PC-9 (cell line): ENCODE results near the gene DGLUCY. TPM values are rescaled to one million over a fixed set of nuclear protein-coding genes. Genes with fewer than 3 reads are reported as not detected.

Experiments
- BruUV-seq: library from RNA; stranded (reverse); fragments of 400-500 nt; replicated peaks from 2 replicates; lab custom pipeline; 2021; lab: Mats Ljungman, UMichigan
- CTCF ChIA-PET: fragments of 300-600 bp; sonication (Branson Sonifier 250); formaldehyde crosslinking; loops from one replicate; lab custom pipeline; 2022; ENCODE audit warnings: antibody characterized with exemption; lab: Charles Lee
- POLR2A ChIA-PET: fragments of 300-600 bp; sonication (Branson Sonifier 250); formaldehyde crosslinking; loops from one replicate; lab custom pipeline; 2022; ENCODE audit warnings: antibody characterized with exemption; ENCODE audit not compliant: unreplicated experiment; lab: Charles Lee
- DNase-seq, 2 experiments: peaks; one replicate each; pipeline versions ENCODE4 v3.0.0 to v3.0.0-alpha.2; 2015 to 2022; ENCODE audit warnings: mixed read lengths in 1 of 2
- H2AFZ ChIP-seq: fragments of 200-600 bp; sonication (generic); 2 replicates; pipeline ENCODE4 v1.8.1; 2017; ENCODE audit warnings: antibody characterized with exemption
- H3F3A ChIP-seq: fragments of 200-600 bp; sonication (generic); 2 replicates; pipeline ENCODE4 v1.8.1; 2017; ENCODE audit warnings: antibody characterized with exemption, mild to moderate bottlenecking, low read depth; ENCODE audit not compliant: insufficient read depth
- H3K27ac ChIP-seq: fragments of 200-600 bp; sonication (generic); 2 replicates; pipeline ENCODE4 v1.6.1; 2016; ENCODE audit warnings: mixed run types
- H3K27me3 ChIP-seq: fragments of 200-600 bp; sonication (generic); 2 replicates; pipeline ENCODE4 v1.6.1; 2016; ENCODE audit warnings: low read depth, mixed run types; ENCODE audit not compliant: insufficient read depth
- H3K36me3 ChIP-seq: fragments of 200-600 bp; sonication (generic); 2 replicates; pipeline ENCODE4 v1.6.1; 2016; ENCODE audit warnings: low read depth, mixed run types
- H3K4me1 ChIP-seq: fragments of 200-600 bp; sonication (generic); replicated peaks from 2 replicates; pipeline ENCODE4 v1.6.1; 2016; ENCODE audit warnings: mixed run types; ENCODE audit not compliant: insufficient read depth
- H3K4me2 ChIP-seq: fragments of 200-600 bp; sonication (generic); 2 replicates; pipeline ENCODE4 v1.6.1; 2017; ENCODE audit warnings: mixed run types
- H3K4me3 ChIP-seq: fragments of 200-600 bp; sonication (generic); 2 replicates; pipeline ENCODE4 v1.6.1; 2016; ENCODE audit warnings: mixed run types
- H3K79me2 ChIP-seq: fragments of 200-600 bp; sonication (generic); 2 replicates; pipeline ENCODE4 v1.6.1; 2017; ENCODE audit warnings: low read depth, mixed run types
- H3K9me2 ChIP-seq: fragments of 200-600 bp; sonication (generic); 2 replicates; pipeline ENCODE4 v1.8.1; 2017; ENCODE audit warnings: mild to moderate bottlenecking; ENCODE audit not compliant: insufficient read depth
- H3K9me3 ChIP-seq: fragments of 200-600 bp; sonication (generic); 2 replicates; pipeline ENCODE4 v1.8.1; 2016; ENCODE audit warnings: low read depth; ENCODE audit not compliant: insufficient read depth
- H4K20me1 ChIP-seq: fragments of 200-600 bp; sonication (generic); 2 replicates; pipeline ENCODE4 v1.8.1; 2017; ENCODE audit not compliant: insufficient read depth
- EZH2 ChIP-seq: fragments of 200-600 bp; sonication (generic); IDR thresholded peaks from 2 replicates; pipeline ENCODE4 v1.8.0; 2017; ENCODE audit warnings: antibody characterized with exemption, low read depth
- intact Hi-C: fragments of 100-400 bp; cut with micrococcal nuclease; formaldehyde crosslinking; loops from one replicate; pipeline ENCODE4 v1.10.0; 2022; ENCODE audit not compliant: unreplicated experiment
- total RNA-seq: library from RNA; stranded (reverse); gene quantifications from 2 replicates; pipeline ENCODE4 v1.2.3, GENCODE V29; 2021
- TF ChIP-seq, protein P1 (sequence below): fragments of 200-600 bp; sonication (generic); conservative IDR thresholded peaks from 2 replicates; pipeline ENCODE4 v1.6.1; 2017; ENCODE audit warnings: mixed run types, antibody characterized with exemption, mild to moderate bottlenecking, moderate library complexity

Gene DGLUCY
- total RNA-seq, 1 experiment from 2014 or later = 15.9 TPM

GRCh38 chr14:91214306-91214705 lies 100.4 kb downstream of the DGLUCY start:
- Histone ChIP-seq H3F3A (no peaks in the 10 kb centered on the region), H3K4me3 (no peak overlapping the region), H4K20me1 (no peaks in the 10 kb centered on the region), H3K36me3 (no peaks in the 10 kb centered on the region), H3K27ac (no peak overlapping the region), H2AFZ (no peak overlapping the region), H3K79me2 (no peaks in the 10 kb centered on the region), H3K4me1 (no peaks in the 10 kb centered on the region), H3K27me3 (no peaks in the 10 kb centered on the region), H3K9me2 (no peaks in the 10 kb centered on the region), H3K9me3 (no peaks in the 10 kb centered on the region), H3K4me2 (no peak overlapping the region)
- TF ChIP-seq, protein P1, sequence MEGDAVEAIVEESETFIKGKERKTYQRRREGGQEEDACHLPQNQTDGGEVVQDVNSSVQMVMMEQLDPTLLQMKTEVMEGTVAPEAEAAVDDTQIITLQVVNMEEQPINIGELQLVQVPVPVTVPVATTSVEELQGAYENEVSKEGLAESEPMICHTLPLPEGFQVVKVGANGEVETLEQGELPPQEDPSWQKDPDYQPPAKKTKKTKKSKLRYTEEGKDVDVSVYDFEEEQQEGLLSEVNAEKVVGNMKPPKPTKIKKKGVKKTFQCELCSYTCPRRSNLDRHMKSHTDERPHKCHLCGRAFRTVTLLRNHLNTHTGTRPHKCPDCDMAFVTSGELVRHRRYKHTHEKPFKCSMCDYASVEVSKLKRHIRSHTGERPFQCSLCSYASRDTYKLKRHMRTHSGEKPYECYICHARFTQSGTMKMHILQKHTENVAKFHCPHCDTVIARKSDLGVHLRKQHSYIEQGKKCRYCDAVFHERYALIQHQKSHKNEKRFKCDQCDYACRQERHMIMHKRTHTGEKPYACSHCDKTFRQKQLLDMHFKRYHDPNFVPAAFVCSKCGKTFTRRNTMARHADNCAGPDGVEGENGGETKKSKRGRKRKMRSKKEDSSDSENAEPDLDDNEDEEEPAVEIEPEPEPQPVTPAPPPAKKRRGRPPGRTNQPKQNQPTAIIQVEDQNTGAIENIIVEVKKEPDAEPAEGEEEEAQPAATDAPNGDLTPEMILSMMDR = no peak
- no peak for TF ChIP-seq EZH2
- intact Hi-C loops = no loop called here
- CTCF ChIA-PET = no interaction called here
- no peak for DNase-seq
- BruUV-seq = no TSS peak
- POLR2A ChIA-PET = no interaction called here

GRCh38 chr14:91215381-91215780 lies 101.5 kb downstream of the DGLUCY start:
- ChIA-PET CTCF (no interaction called here), POLR2A (no interaction called here)
- H3K36me3 ChIP-seq = no peaks in the 10 kb centered on the region
- intact Hi-C loops = no loop called here
- H3K4me1 ChIP-seq = no peaks in the 10 kb centered on the region
- no peak for DNase-seq
- H3K4me3 ChIP-seq = no peak overlapping the region
- no peaks in the 10 kb centered on the region for H3K79me2 ChIP-seq
- no peaks in the 10 kb centered on the region for H3F3A ChIP-seq
- no peak overlapping the region for H2AFZ ChIP-seq
- H3K9me2 ChIP-seq = no peaks in the 10 kb centered on the region
- H3K4me2 ChIP-seq = no peak overlapping the region
- TF ChIP-seq, protein P1 = no peak
- no peak for TF ChIP-seq EZH2
- no peaks in the 10 kb centered on the region for H4K20me1 ChIP-seq
- H3K27me3 ChIP-seq = no peaks in the 10 kb centered on the region
- no peak overlapping the region for H3K27ac ChIP-seq
- H3K9me3 ChIP-seq = no peaks in the 10 kb centered on the region
- no TSS peak for BruUV-seq

DNA sequence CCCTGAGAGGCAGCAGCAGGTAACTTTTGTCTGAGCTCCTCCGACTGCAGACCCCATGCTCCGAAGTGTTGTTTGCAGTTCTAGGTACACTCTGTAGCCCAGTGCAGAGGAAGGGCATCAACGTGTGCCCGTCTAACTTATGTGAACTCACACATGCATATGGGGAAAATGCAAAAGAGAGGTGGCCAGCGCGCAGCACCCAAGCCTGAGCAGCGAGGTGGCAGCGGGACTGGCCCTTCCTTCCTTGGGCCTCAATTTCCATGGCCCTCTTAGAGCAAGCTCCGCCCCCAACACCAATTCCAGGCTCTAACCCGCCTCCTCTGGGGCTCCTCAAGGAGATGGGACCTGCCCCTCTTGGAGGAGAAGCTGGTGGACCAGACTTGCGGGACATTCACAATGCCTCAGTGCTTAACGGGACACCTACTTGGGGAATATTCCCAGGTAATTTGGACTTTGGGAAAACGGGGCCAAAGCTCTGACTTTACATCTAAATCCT lies 102.9 kb downstream of the DGLUCY start:
- Histone ChIP-seq H4K20me1 (no peaks in the 10 kb centered on the region), H3K4me1 (no peaks in the 10 kb centered on the region), H3K27me3 (no peaks in the 10 kb centered on the region), H3K36me3 (no peaks in the 10 kb centered on the region), H3K79me2 (no peaks in the 10 kb centered on the region), H3K4me2 (no peak overlapping the region), H3K27ac (no peak overlapping the region), H3K4me3 (no peak overlapping the region), H2AFZ (no peak overlapping the region), H3F3A (no peaks in the 10 kb centered on the region), H3K9me2 (no peaks in the 10 kb centered on the region), H3K9me3 (no peaks in the 10 kb centered on the region)
- TF ChIP-seq, protein P1 = no peak
- TF ChIP-seq EZH2 = no peak
- ChIA-PET CTCF (no interaction called here), POLR2A (no interaction called here)
- no peak for DNase-seq
- no TSS peak for BruUV-seq
- intact Hi-C loops = no loop called here
